Measurements from ENCODE around the gene FAM24A. TPM values are rescaled to one million over a fixed set of nuclear protein-coding genes. Genes with fewer than 3 reads are reported as not detected.

The FAM24A gene
- total RNA-seq, 1 donor from 2014 or later, result not detected

- intact Hi-C loops (cut with micrococcal nuclease), result no loop called here
- H3K27ac Mint-ChIP-seq, result no peak overlapping the region
- CTCF ChIA-PET, result no interaction called here
- H3K27me3 Mint-ChIP-seq, result peaks cover 7% of the 10 kb centered on the region
- POLR2A ChIA-PET, result no interaction called here
- H3K36me3 Mint-ChIP-seq (ENCODE audit: low read depth), result no peaks in the 10 kb centered on the region
- H3K4me3 Mint-ChIP-seq, result no peak overlapping the region
- no peaks in the 10 kb centered on the region for H3K4me1 Mint-ChIP-seq
- no peak for DNase-seq
- ATAC-seq (ENCODE audit: low read depth), result peak; percentile 47
- TF ChIP-seq, protein P1, sequence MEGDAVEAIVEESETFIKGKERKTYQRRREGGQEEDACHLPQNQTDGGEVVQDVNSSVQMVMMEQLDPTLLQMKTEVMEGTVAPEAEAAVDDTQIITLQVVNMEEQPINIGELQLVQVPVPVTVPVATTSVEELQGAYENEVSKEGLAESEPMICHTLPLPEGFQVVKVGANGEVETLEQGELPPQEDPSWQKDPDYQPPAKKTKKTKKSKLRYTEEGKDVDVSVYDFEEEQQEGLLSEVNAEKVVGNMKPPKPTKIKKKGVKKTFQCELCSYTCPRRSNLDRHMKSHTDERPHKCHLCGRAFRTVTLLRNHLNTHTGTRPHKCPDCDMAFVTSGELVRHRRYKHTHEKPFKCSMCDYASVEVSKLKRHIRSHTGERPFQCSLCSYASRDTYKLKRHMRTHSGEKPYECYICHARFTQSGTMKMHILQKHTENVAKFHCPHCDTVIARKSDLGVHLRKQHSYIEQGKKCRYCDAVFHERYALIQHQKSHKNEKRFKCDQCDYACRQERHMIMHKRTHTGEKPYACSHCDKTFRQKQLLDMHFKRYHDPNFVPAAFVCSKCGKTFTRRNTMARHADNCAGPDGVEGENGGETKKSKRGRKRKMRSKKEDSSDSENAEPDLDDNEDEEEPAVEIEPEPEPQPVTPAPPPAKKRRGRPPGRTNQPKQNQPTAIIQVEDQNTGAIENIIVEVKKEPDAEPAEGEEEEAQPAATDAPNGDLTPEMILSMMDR (IDR thresholded peaks at IDR 0.05), result no peak
- H3K9me3 Mint-ChIP-seq, result peaks cover 2% of the 10 kb centered on the region
Observed at GRCh38 chr10:122911889-122912484, 1.6 kb downstream of the FAM24A start.

GRCh38 chr10:122915700-122916099 is 5.3 kb downstream of the FAM24A start:
- POLR2A ChIA-PET, result no interaction called here
- H3K4me3 Mint-ChIP-seq, result no peak overlapping the region
- intact Hi-C loops (cut with micrococcal nuclease), result no loop called here
- no peaks in the 10 kb centered on the region for H3K4me1 Mint-ChIP-seq
- ATAC-seq (ENCODE audit: low read depth) (no peak), DNase-seq (no peak)
- peaks cover 2% of the 10 kb centered on the region for H3K9me3 Mint-ChIP-seq
- TF ChIP-seq, protein P1 (IDR thresholded peaks at IDR 0.05), result no peak
- CTCF ChIA-PET, result no interaction called here
- peaks cover 1% of the 10 kb centered on the region for H3K27me3 Mint-ChIP-seq
- no peaks in the 10 kb centered on the region for H3K36me3 Mint-ChIP-seq (ENCODE audit: low read depth)
- H3K27ac Mint-ChIP-seq, result no peak overlapping the region

DNA sequence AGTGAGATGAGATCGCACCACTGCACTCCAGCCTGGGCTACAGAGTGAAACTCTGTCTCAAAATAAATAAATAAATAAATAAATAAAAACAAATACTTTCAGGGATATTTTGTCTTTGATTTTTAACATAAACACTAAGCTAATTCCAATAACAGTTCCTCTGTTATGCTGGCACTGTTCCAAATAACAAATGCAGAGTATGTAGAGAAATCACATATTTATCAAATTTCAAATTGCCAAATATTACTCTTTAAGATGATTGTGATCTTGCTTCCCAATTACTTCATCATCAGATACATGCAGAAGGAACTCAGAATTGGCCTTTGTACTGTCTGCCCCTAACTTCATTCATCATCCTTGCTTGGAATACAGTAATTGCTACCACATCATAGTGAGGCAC is 19.7 kb downstream of the FAM24A start:
- intact Hi-C loops (cut with micrococcal nuclease), result no loop called here
- ChIA-PET POLR2A (no interaction called here), CTCF (no interaction called here)
- no peaks in the 10 kb centered on the region for H3K9me3 Mint-ChIP-seq
- no peaks in the 10 kb centered on the region for H3K27me3 Mint-ChIP-seq
- TF ChIP-seq, protein P1 (IDR thresholded peaks at IDR 0.05), result no peak
- DNase-seq, result no peak
- H3K36me3 Mint-ChIP-seq (ENCODE audit: low read depth), result peaks cover 22% of the 10 kb centered on the region
- no peak for ATAC-seq (ENCODE audit: low read depth)
- H3K4me1 Mint-ChIP-seq, result peaks cover 2% of the 10 kb centered on the region
- no peak overlapping the region for H3K4me3 Mint-ChIP-seq
- no peak overlapping the region for H3K27ac Mint-ChIP-seq

DNA sequence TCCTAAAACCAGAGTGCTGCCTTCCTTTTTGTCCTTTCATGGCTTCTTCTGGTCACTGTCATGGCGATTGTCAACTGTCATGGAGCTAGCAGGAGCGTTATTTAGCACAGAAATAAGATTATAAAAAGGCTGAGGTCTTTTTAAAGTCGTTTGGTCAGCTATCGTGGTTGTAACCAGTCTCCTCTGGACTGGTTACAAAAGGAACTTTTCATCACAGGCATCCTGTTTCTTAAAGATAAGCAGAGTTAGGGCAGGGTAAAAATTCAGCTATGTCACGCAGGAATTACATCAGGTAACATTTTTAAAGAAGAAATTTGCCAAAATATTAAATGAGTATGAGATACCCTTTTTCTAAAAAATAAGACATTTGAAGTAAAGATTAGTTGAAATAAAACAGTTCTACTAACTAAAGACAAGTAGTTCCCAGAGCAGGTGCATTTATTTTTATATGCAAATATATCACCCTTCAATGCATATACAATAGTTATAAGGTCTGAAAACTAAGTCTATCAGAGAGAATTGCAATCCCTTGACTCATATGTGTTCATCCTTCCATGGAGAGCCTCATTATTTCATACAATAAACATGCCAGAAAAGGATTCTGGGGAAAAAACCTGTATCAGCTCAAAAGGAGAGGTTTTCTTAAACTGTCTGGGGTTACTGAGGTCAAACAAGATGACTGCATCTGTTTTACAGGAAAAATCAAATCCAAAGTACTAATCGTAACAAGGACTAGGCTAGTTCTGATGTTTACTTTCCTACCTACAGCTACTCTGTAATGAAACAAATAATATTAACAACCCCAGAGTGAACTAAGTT is 20.9 kb downstream of the FAM24A start:
- H3K4me3 Mint-ChIP-seq, result no peak overlapping the region

More for the DNA sequence above, 20.9 kb downstream of the FAM24A start:
- POLR2A ChIA-PET, result no interaction called here
- CTCF ChIA-PET, result no interaction called here
- H3K4me1 Mint-ChIP-seq, result peaks cover 2% of the 10 kb centered on the region
- H3K27ac Mint-ChIP-seq, result no peak overlapping the region
- TF ChIP-seq, protein P1 (IDR thresholded peaks at IDR 0.05), result no peak
- peaks cover 26% of the 10 kb centered on the region for H3K36me3 Mint-ChIP-seq (ENCODE audit: low read depth)
- H3K27me3 Mint-ChIP-seq, result no peaks in the 10 kb centered on the region
- DNase-seq (no peak), ATAC-seq (ENCODE audit: low read depth) (no peak)
- intact Hi-C loops (cut with micrococcal nuclease), result no loop called here
- no peaks in the 10 kb centered on the region for H3K9me3 Mint-ChIP-seq
